Measurements from ENCODE around the gene C1RL. TPM values are rescaled to one million over a fixed set of nuclear protein-coding genes. Genes with fewer than 3 reads are reported as not detected.

C1RL gene
- total RNA-seq, 2 experiments from 2014 or later: 12.2 to 14.1 TPM

- H3K27me3 ChIP-seq (ENCODE audit: control insufficient read depth in 1 of 2, insufficient read depth in 2 of 2, low read length in 2 of 2): no peaks in the 10 kb centered on the region
- intact Hi-C loops (cut with DNase I, micrococcal nuclease): no loop called here
- POLR2A ChIA-PET: no interaction called here
- Mint-ChIP-seq H3K27me3 (peaks cover 14% of the 10 kb centered on the region), H3K4me1 (ENCODE audit: low read depth) (no peaks in the 10 kb centered on the region), H3K9me3 (no peaks in the 10 kb centered on the region), H3K27ac (no peak overlapping the region), H3K36me3 (ENCODE audit: low read depth) (no peaks in the 10 kb centered on the region), H3K4me3 (no peak overlapping the region)
- DNase-seq: no peak
- ATAC-seq (ENCODE audit: poor library complexity): no peak
- CTCF ChIA-PET: no interaction called here
- no peaks in the 10 kb centered on the region for H3K4me1 ChIP-seq (ENCODE audit: insufficient read depth, low read length)
- H3K27ac ChIP-seq (ENCODE audit: low read depth in 1 of 2, low read length in 2 of 2): no peak overlapping the region
- no peak for TF ChIP-seq CTCF (IDR thresholded peaks at IDR 0.05)
- no peaks in the 10 kb centered on the region for H3K36me3 ChIP-seq (ENCODE audit: insufficient read depth, low read length)
- no peak overlapping the region for H3K4me3 ChIP-seq (ENCODE audit: low read length)
- H3K9me3 ChIP-seq (ENCODE audit: control insufficient read depth in 1 of 2, insufficient read depth in 1 of 2, low read length in 2 of 2): no peaks in the 10 kb centered on the region
Measured at GRCh38 chr12:7069386-7069785, 39.6 kb downstream of the C1RL start.

GRCh38 chr12:7068994-7069346 lies 40.0 kb downstream of the C1RL start:
- intact Hi-C loops (cut with DNase I, micrococcal nuclease): no loop called here
- H3K27ac ChIP-seq (ENCODE audit: low read depth in 1 of 2, low read length in 2 of 2): no peak overlapping the region
- H3K27me3 Mint-ChIP-seq: peaks cover 14% of the 10 kb centered on the region
- no peaks in the 10 kb centered on the region for H3K27me3 ChIP-seq (ENCODE audit: control insufficient read depth in 1 of 2, insufficient read depth in 2 of 2, low read length in 2 of 2)
- CTCF ChIA-PET: no interaction called here
- H3K4me1 ChIP-seq (ENCODE audit: insufficient read depth, low read length): no peaks in the 10 kb centered on the region
- no peaks in the 10 kb centered on the region for H3K9me3 Mint-ChIP-seq
- no peaks in the 10 kb centered on the region for H3K9me3 ChIP-seq (ENCODE audit: control insufficient read depth in 1 of 2, insufficient read depth in 1 of 2, low read length in 2 of 2)
- no peak overlapping the region for H3K4me3 Mint-ChIP-seq
- POLR2A ChIA-PET: no interaction called here
- no peak for DNase-seq
- ATAC-seq (ENCODE audit: poor library complexity): no peak
- TF ChIP-seq CTCF (IDR thresholded peaks at IDR 0.05): no peak
- no peaks in the 10 kb centered on the region for H3K36me3 Mint-ChIP-seq (ENCODE audit: low read depth)
- no peaks in the 10 kb centered on the region for H3K36me3 ChIP-seq (ENCODE audit: insufficient read depth, low read length)
- no peak overlapping the region for H3K4me3 ChIP-seq (ENCODE audit: low read length)
- no peaks in the 10 kb centered on the region for H3K4me1 Mint-ChIP-seq (ENCODE audit: low read depth)
- no peak overlapping the region for H3K27ac Mint-ChIP-seq

- no peaks in the 10 kb centered on the region for H3K4me1 ChIP-seq (ENCODE audit: insufficient read depth, low read length)
- CTCF ChIA-PET: no interaction called here
- H3K9me3 Mint-ChIP-seq: no peaks in the 10 kb centered on the region
- no peaks in the 10 kb centered on the region for H3K27me3 ChIP-seq (ENCODE audit: control insufficient read depth in 1 of 2, insufficient read depth in 2 of 2, low read length in 2 of 2)
- H3K27me3 Mint-ChIP-seq: peaks cover 10% of the 10 kb centered on the region
- no peak for TF ChIP-seq CTCF (IDR thresholded peaks at IDR 0.05)
- H3K9me3 ChIP-seq (ENCODE audit: control insufficient read depth in 1 of 2, insufficient read depth in 1 of 2, low read length in 2 of 2): no peaks in the 10 kb centered on the region
- no peak overlapping the region for H3K4me3 ChIP-seq (ENCODE audit: low read length)
- no peak overlapping the region for H3K27ac ChIP-seq (ENCODE audit: low read depth in 1 of 2, low read length in 2 of 2)
- DNase-seq: no peak
- intact Hi-C loops (cut with DNase I, micrococcal nuclease): no loop called here
- H3K4me1 Mint-ChIP-seq (ENCODE audit: low read depth): no peaks in the 10 kb centered on the region
- H3K4me3 Mint-ChIP-seq: no peak overlapping the region
- no peak overlapping the region for H3K27ac Mint-ChIP-seq
- no peak for ATAC-seq (ENCODE audit: poor library complexity)
- no peaks in the 10 kb centered on the region for H3K36me3 Mint-ChIP-seq (ENCODE audit: low read depth)
- no peaks in the 10 kb centered on the region for H3K36me3 ChIP-seq (ENCODE audit: insufficient read depth, low read length)
- POLR2A ChIA-PET: no interaction called here
Measured at GRCh38 chr12:7068240-7068993, 40.6 kb downstream of the C1RL start.
